NCI-H226 (cell line): ENCODE data around the gene RFNG.

Experiments
- DNase-seq: peaks from one replicate; pipeline ENCODE4 v3.0.0-alpha.2; 2015

The RFNG gene

DNA sequence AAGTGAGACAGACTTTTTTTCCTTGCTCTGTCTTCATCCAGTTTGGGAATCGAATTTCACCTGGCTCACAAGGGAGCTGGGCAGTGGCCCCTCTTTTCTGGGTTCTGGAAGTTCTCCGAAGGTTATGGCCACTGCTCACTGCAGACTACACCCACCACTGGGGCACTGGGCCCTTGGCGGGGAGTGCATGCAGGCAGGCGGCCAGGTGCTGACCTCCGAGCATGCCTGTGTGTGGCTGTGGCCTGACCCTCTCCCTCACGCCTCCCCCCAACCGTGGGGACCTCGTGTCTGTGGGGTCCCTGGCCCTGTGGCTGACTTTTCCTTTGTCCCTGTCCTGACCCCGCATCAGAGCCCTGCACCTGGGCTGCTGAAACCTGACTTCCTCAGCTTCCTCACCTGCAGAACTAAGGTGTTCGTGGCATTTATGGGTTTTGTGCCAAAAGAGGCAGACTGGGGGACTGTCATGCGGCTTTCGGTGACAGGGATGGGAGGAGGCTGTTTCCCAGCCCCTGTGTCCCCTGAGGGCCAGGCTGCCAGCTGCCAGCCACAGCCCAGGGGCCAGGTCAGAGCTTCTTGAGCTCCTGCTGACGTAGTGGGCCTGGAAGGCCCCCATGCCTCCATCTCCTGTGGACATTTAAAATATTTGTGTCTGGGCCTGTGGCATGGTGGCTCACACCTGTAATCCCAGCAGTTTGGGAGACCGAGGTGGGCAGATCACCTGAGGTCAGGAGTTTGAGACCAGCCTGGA lies 52.7 kb downstream of the RFNG start:
- DNase-seq, result no peak

- DNase-seq, result no peak
Observed at GRCh38 chr17:81998212-81998611, 53.4 kb downstream of the RFNG start.
